Mesothelial cell of epicardium (in vitro differentiated cells): ENCODE results near the gene ZNF311. TPM values are rescaled to one million over a fixed set of nuclear protein-coding genes. Genes with fewer than 3 reads are reported as not detected.

Experiments
- DNase-seq, 2 experiments: peaks; one replicate each; pipeline ENCODE4 v3.0.0; 2021; ENCODE audit warnings: low spot score in 2 of 2; ENCODE audit not compliant: unreplicated experiment in 2 of 2
- H3K27ac Mint-ChIP-seq: 2 replicates; pipeline ENCODE4 v1.8.0; 2021; ENCODE audit warnings: mixed read lengths
- H3K27me3 Mint-ChIP-seq: 2 replicates; pipeline ENCODE4 v1.8.0; 2021; ENCODE audit warnings: low read depth, mixed read lengths
- H3K36me3 Mint-ChIP-seq: 2 replicates; pipeline ENCODE4 v1.8.0; 2021; ENCODE audit warnings: mixed read lengths
- H3K4me1 Mint-ChIP-seq: 2 replicates; pipeline ENCODE4 v1.8.0; 2021; ENCODE audit warnings: mixed read lengths
- H3K4me3 Mint-ChIP-seq: 2 replicates; pipeline ENCODE4 v1.8.0; 2021; ENCODE audit warnings: mild to moderate bottlenecking, moderate library complexity, mixed read lengths
- H3K9me3 Mint-ChIP-seq: 2 replicates; pipeline ENCODE4 v1.8.0; 2021; ENCODE audit warnings: mixed read lengths
- total RNA-seq: library from RNA; stranded (reverse); gene quantifications from 3 replicates; pipeline ENCODE4 v1.2.1, GENCODE V29; 2021
- TF ChIP-seq, protein P1 (sequence below): fragments of 200-600 bp; sonication (generic); IDR thresholded peaks from one replicate; pipeline ENCODE4 v1.5.0; 2021; ENCODE audit warnings: antibody characterized with exemption; ENCODE audit not compliant: unreplicated experiment

ZNF311 gene
- total RNA-seq, 1 donor from 2014 or later = 2.3 TPM

DNA sequence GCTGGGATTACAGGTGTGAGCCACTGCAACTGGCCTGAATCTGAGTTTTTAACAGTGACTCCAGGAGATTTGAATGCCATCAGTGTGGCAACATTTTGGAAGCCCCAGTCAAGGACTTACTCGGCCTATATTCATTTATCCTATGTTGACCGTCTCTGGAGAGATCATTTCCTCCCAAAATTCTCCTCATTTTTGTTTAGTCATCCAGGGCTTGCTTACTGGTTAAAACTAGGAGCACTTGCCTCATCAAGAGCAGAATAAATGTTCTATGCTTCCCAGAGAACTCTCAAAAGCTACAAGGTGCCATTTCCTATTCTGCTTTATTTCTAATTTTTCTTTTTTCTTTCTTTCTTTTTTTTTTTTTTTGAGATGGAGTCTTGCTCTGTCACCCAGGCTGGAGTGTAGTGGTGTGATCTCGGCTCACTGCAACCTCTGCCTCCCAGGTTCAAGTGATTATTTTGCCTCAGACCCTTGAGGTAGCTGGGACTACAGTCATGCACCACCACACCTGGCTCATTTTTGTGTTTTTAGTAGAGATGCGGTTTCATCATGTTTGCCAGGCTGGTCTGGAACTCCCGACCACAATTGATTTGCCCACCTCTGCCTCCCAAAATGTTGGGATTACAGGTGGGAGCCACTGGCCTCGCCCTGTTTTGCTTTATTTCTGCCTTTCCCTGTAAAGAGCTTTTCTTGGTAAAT is 57.9 kb downstream of the ZNF311 start:
- no peak for DNase-seq
- no peaks in the 10 kb centered on the region for H3K36me3 Mint-ChIP-seq
- peaks cover 4% of the 10 kb centered on the region for H3K9me3 Mint-ChIP-seq
- H3K27me3 Mint-ChIP-seq = no peaks in the 10 kb centered on the region
- TF ChIP-seq, protein P1, sequence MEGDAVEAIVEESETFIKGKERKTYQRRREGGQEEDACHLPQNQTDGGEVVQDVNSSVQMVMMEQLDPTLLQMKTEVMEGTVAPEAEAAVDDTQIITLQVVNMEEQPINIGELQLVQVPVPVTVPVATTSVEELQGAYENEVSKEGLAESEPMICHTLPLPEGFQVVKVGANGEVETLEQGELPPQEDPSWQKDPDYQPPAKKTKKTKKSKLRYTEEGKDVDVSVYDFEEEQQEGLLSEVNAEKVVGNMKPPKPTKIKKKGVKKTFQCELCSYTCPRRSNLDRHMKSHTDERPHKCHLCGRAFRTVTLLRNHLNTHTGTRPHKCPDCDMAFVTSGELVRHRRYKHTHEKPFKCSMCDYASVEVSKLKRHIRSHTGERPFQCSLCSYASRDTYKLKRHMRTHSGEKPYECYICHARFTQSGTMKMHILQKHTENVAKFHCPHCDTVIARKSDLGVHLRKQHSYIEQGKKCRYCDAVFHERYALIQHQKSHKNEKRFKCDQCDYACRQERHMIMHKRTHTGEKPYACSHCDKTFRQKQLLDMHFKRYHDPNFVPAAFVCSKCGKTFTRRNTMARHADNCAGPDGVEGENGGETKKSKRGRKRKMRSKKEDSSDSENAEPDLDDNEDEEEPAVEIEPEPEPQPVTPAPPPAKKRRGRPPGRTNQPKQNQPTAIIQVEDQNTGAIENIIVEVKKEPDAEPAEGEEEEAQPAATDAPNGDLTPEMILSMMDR = no peak
- no peak overlapping the region for H3K27ac Mint-ChIP-seq
- H3K4me3 Mint-ChIP-seq = no peak overlapping the region
- H3K4me1 Mint-ChIP-seq = peaks cover 4% of the 10 kb centered on the region

DNA sequence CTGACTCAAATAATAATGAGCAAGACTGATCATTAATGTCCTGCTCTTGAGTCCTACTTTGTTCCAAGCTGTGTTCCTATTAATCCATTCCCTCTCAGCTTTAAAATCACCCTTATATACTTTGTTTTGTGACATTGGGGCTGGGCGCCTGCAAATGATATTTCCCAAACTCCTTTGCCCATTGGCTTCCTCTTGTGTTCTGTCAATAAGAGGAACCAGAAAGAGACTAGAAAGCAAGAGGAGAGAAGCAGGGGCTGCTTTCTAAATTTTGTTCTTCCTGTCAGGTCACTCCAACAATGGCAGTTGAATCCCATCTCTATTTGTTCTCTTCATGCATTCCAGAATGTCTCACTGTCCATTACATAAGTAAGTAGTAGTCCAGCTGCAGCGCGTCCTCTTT is 59.8 kb downstream of the ZNF311 start:
- H3K4me1 Mint-ChIP-seq = peaks cover 9% of the 10 kb centered on the region

More for the DNA sequence above, 59.8 kb downstream of the ZNF311 start:
- Mint-ChIP-seq H3K27ac (no peak overlapping the region), H3K9me3 (peaks cover 4% of the 10 kb centered on the region), H3K4me3 (no peak overlapping the region), H3K27me3 (no peaks in the 10 kb centered on the region), H3K36me3 (no peaks in the 10 kb centered on the region)
- TF ChIP-seq, protein P1 = no peak
- no peak for DNase-seq

Other genes with a start within 250 kb of the ZNF311 start
- gene TRIM27, start 81.3 kb downstream of the ZNF311 start, total RNA-seq = 75.7 to 77.0 TPM (median 76.1 TPM) in 3 replicates
- gene OR2W1, start 39.9 kb upstream of the ZNF311 start, total RNA-seq = not detected in 3 replicates
- gene OR2B3, start 82.0 kb upstream of the ZNF311 start, total RNA-seq = not detected in 3 replicates
- not detected in 3 replicates for gene OR2J1, start 94.2 kb upstream of the ZNF311 start, total RNA-seq
- gene OR2J3, start 102.7 kb upstream of the ZNF311 start, total RNA-seq = 0.07 to 0.16 TPM in 2 of 3 replicates, not detected in the other
- not detected in 3 replicates for gene OR2J2, start 165.6 kb upstream of the ZNF311 start, total RNA-seq